SU-DHL-6 (cell line): ENCODE results near the gene PARS2.
A peak's percentile ranks its signal among the peaks of the same experiment; 100 is the strongest.

ENCODE experiments used
- H2AFZ ChIP-seq: fragments of 200-600 bp; sonication (generic); 2 replicates; pipeline ENCODE4 v1.6.1; 2014; ENCODE audit warnings: low read depth, mild to moderate bottlenecking, moderate library complexity, mixed read lengths, antibody characterized with exemption, low read length; ENCODE audit not compliant: severe bottlenecking
- H3F3A ChIP-seq: fragments of 200-600 bp; shearing (Covaris generic); 2 replicates; pipeline ENCODE4 v1.6.0; 2016; ENCODE audit warnings: antibody characterized with exemption, mild to moderate bottlenecking; ENCODE audit not compliant: insufficient read depth
- H3K27ac ChIP-seq: fragments of 200-600 bp; sonication (generic); 2 replicates; pipeline ENCODE4 v1.5.1; 2016; ENCODE audit warnings: low read depth, mild to moderate bottlenecking, low read length, moderate library complexity, mixed read lengths
- H3K27me3 ChIP-seq: fragments of 200-600 bp; sonication (generic), shearing (Covaris generic); 2 replicates; pipeline ENCODE4 v1.6.0; 2014; ENCODE audit warnings: mild to moderate bottlenecking, low read length
- H3K36me3 ChIP-seq: fragments of 200-600 bp; sonication (generic); 2 replicates; pipeline ENCODE4 v1.6.1; 2014; ENCODE audit warnings: mild to moderate bottlenecking, low read length, mixed read lengths
- H3K4me2 ChIP-seq: fragments of 300-600, 200-600 bp; shearing (Covaris generic), sonication (generic); 2 replicates; pipeline ENCODE4 v1.6.0; 2014; ENCODE audit warnings: low read length, low read depth, mild to moderate bottlenecking; ENCODE audit not compliant: poor library complexity, severe bottlenecking
- H3K4me3 ChIP-seq: fragments of 200-600 bp; sonication (generic); 2 replicates; pipeline ENCODE4 v1.5.1; 2014; ENCODE audit warnings: antibody characterized with exemption, low read length, mild to moderate bottlenecking, mixed read lengths; ENCODE audit not compliant: insufficient read depth, poor library complexity, severe bottlenecking
- H3K79me2 ChIP-seq: fragments of 200-600 bp; sonication (generic); 2 replicates; pipeline ENCODE4 v1.6.1; 2014; ENCODE audit warnings: mild to moderate bottlenecking, low read length, moderate library complexity; ENCODE audit not compliant: insufficient read depth
- H3K9ac ChIP-seq: fragments of 200-600 bp; sonication (generic); 2 replicates; pipeline ENCODE4 v1.7.0; 2014; ENCODE audit warnings: mild to moderate bottlenecking, low read length
- H3K9me2 ChIP-seq: fragments of 200-600 bp; sonication (generic); replicated peaks from 2 replicates; pipeline ENCODE4 v1.6.1; 2014; ENCODE audit warnings: low read length; ENCODE audit not compliant: insufficient read depth
- H3K9me3 ChIP-seq: fragments of 200-600 bp; sonication (generic); 2 replicates; pipeline ENCODE4 v1.6.1; 2014; ENCODE audit warnings: low read length, mixed read lengths; ENCODE audit not compliant: insufficient read depth
- H4K20me1 ChIP-seq: fragments of 200-600 bp; sonication (generic); 2 replicates; pipeline ENCODE4 v1.6.1; 2014; ENCODE audit warnings: low read depth, mild to moderate bottlenecking, antibody characterized with exemption, low read length, moderate library complexity, mixed read lengths
- CTCF ChIP-seq: fragments of 200-600 bp; sonication (generic); IDR thresholded peaks from one replicate; pipeline ENCODE4 v1.5.1; 2017; ENCODE audit warnings: antibody characterized with exemption, mild to moderate bottlenecking, low read length, moderate library complexity; ENCODE audit not compliant: insufficient read depth, poor library complexity, severe bottlenecking
- EZH2phosphoT487 ChIP-seq: fragments of 200-600 bp; sonication (generic), shearing (Covaris generic); conservative IDR thresholded peaks from 2 replicates; pipeline ENCODE4 v1.6.1; 2018; ENCODE audit warnings: mild to moderate bottlenecking, antibody characterized with exemption, low read length, moderate library complexity, mixed read lengths

The PARS2 gene

GRCh38 chr1:54764133-54764921 is at the start of gene PARS2:
PARS2 (minus strand) TSS chr1:54764523; CDS start chr1:54759161, 5,362 bp downstream.
- Histone ChIP-seq H3K79me2 (peaks cover 11% of the 10 kb centered on the region; the same call in 1 of the 2 replicates), H3K36me3 (no peaks in the 10 kb centered on the region), H3K9ac (peak within 1 kb of the TSS; percentile 87), H3K27me3 (no peaks in the 10 kb centered on the region), H4K20me1 (no peaks in the 10 kb centered on the region), H3F3A (no peaks in the 10 kb centered on the region), H3K27ac (no peak within 1 kb of the TSS), H3K4me2 (peak within 1 kb of the TSS; percentile 94), H2AFZ (peak within 1 kb of the TSS; percentile 98), H3K9me3 (no peaks in the 10 kb centered on the region), H3K4me3 (peak within 1 kb of the TSS; percentile 95), H3K9me2 (no peaks in the 10 kb centered on the region)
- TF ChIP-seq EZH2phosphoT487: no peak
- TF ChIP-seq CTCF: no peak

- Histone ChIP-seq H3K9me3 (no peaks in the 10 kb centered on the region), H3K79me2 (no peaks in the 10 kb centered on the region), H3K27ac (no peak overlapping the region), H3K4me3 (no peak overlapping the region), H3K9ac (no peak overlapping the region), H3K36me3 (no peaks in the 10 kb centered on the region), H2AFZ (no peak overlapping the region), H3K27me3 (no peaks in the 10 kb centered on the region), H3K9me2 (no peaks in the 10 kb centered on the region), H3F3A (no peaks in the 10 kb centered on the region), H4K20me1 (no peaks in the 10 kb centered on the region), H3K4me2 (no peak overlapping the region)
- TF ChIP-seq CTCF (no peak), EZH2phosphoT487 (no peak)
Observed at GRCh38 chr1:54814126-54814498, 49.8 kb upstream of the PARS2 start.

GRCh38 chr1:54813485-54814125 is 49.3 kb upstream of the PARS2 start:
- TF ChIP-seq EZH2phosphoT487 (no peak), CTCF (no peak)

More at GRCh38 chr1:54813485-54814125, 49.3 kb upstream of the PARS2 start:
- Histone ChIP-seq H2AFZ (no peak overlapping the region), H3K79me2 (no peaks in the 10 kb centered on the region), H4K20me1 (no peaks in the 10 kb centered on the region), H3K4me3 (no peak overlapping the region), H3K36me3 (no peaks in the 10 kb centered on the region), H3K4me2 (no peak overlapping the region), H3K9me3 (no peaks in the 10 kb centered on the region), H3F3A (no peaks in the 10 kb centered on the region), H3K9ac (no peak overlapping the region), H3K27ac (no peak overlapping the region), H3K9me2 (no peaks in the 10 kb centered on the region), H3K27me3 (no peaks in the 10 kb centered on the region)
